ENCODE data around the gene LIMCH1. TPM values are rescaled to one million over a fixed set of nuclear protein-coding genes. Genes with fewer than 3 reads are reported as not detected.

The LIMCH1 gene
- total RNA-seq, 1 donor, result 9.0 TPM

GRCh38 chr4:41579526-41579925 lies 41.6 kb downstream of the LIMCH1 start:
- H3K9me3 ChIP-seq (ENCODE audit: low read depth, low read length), result no peaks in the 10 kb centered on the region

DNA sequence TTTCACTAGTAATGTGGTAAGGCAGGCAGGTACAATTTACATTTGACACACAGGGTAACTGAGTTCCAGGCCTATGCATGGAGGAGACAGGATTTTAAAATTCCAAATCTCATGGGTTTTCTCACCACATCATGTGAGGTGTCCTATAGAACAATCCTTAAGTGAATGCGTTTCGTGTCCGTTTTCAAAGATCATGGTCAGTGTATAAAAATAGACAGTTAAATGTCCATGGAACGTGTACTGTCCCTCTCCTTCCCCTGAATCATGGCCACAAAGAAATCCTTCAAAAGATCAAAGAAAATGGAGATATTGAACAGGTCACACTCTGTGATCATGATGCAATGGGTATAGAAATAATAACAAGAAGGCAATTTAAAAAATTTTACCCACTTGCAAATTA lies 42.0 kb downstream of the LIMCH1 start:
- H2AFZ ChIP-seq (ENCODE audit: low read length), result no peak overlapping the region
- H3K9me3 ChIP-seq (ENCODE audit: low read depth, low read length), result no peaks in the 10 kb centered on the region
- TF ChIP-seq, protein P1, sequence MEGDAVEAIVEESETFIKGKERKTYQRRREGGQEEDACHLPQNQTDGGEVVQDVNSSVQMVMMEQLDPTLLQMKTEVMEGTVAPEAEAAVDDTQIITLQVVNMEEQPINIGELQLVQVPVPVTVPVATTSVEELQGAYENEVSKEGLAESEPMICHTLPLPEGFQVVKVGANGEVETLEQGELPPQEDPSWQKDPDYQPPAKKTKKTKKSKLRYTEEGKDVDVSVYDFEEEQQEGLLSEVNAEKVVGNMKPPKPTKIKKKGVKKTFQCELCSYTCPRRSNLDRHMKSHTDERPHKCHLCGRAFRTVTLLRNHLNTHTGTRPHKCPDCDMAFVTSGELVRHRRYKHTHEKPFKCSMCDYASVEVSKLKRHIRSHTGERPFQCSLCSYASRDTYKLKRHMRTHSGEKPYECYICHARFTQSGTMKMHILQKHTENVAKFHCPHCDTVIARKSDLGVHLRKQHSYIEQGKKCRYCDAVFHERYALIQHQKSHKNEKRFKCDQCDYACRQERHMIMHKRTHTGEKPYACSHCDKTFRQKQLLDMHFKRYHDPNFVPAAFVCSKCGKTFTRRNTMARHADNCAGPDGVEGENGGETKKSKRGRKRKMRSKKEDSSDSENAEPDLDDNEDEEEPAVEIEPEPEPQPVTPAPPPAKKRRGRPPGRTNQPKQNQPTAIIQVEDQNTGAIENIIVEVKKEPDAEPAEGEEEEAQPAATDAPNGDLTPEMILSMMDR (IDR thresholded peaks at IDR 0.05; ENCODE audit: extremely low read depth, low read depth, low read length), result no peak
- DNase-seq (ENCODE audit: insufficient read length, low spot score, missing footprints), result peak; percentile 21
- H3K27me3 ChIP-seq (ENCODE audit: insufficient read depth, low read length), result no peaks in the 10 kb centered on the region
- no peaks in the 10 kb centered on the region for H3K4me1 ChIP-seq (ENCODE audit: insufficient read depth, low read length)
- no peak overlapping the region for H3K27ac ChIP-seq (ENCODE audit: low read depth, low read length)
- H3K4me3 ChIP-seq (ENCODE audit: insufficient read depth, low read length), result no peak overlapping the region
- H3K79me2 ChIP-seq (ENCODE audit: insufficient read depth, low read length), result no peaks in the 10 kb centered on the region
- H4K20me1 ChIP-seq (ENCODE audit: insufficient read depth, low read length), result no peaks in the 10 kb centered on the region
- H3K36me3 ChIP-seq (ENCODE audit: insufficient read depth, low read length), result no peaks in the 10 kb centered on the region
- H3K4me2 ChIP-seq (ENCODE audit: insufficient read depth, low read length), result no peak overlapping the region

More at GRCh38 chr4:41579526-41579925, 41.6 kb downstream of the LIMCH1 start:
- H2AFZ ChIP-seq (ENCODE audit: low read length), result no peak overlapping the region
- no peaks in the 10 kb centered on the region for H4K20me1 ChIP-seq (ENCODE audit: insufficient read depth, low read length)
- H3K4me3 ChIP-seq (ENCODE audit: insufficient read depth, low read length), result no peak overlapping the region
- no peaks in the 10 kb centered on the region for H3K36me3 ChIP-seq (ENCODE audit: insufficient read depth, low read length)
- no peak overlapping the region for H3K27ac ChIP-seq (ENCODE audit: low read depth, low read length)
- no peaks in the 10 kb centered on the region for H3K27me3 ChIP-seq (ENCODE audit: insufficient read depth, low read length)
- H3K4me2 ChIP-seq (ENCODE audit: insufficient read depth, low read length), result no peak overlapping the region
- no peaks in the 10 kb centered on the region for H3K4me1 ChIP-seq (ENCODE audit: insufficient read depth, low read length)
- H3K79me2 ChIP-seq (ENCODE audit: insufficient read depth, low read length), result no peaks in the 10 kb centered on the region
- TF ChIP-seq, protein P1 (IDR thresholded peaks at IDR 0.05; ENCODE audit: extremely low read depth, low read depth, low read length), result no peak
- no peak for DNase-seq (ENCODE audit: insufficient read length, low spot score, missing footprints)

- Histone ChIP-seq H3K36me3 (ENCODE audit: insufficient read depth, low read length) (no peaks in the 10 kb centered on the region), H2AFZ (ENCODE audit: low read length) (no peak overlapping the region), H3K79me2 (ENCODE audit: insufficient read depth, low read length) (no peaks in the 10 kb centered on the region), H3K27ac (ENCODE audit: low read depth, low read length) (no peak overlapping the region), H3K27me3 (ENCODE audit: insufficient read depth, low read length) (no peaks in the 10 kb centered on the region), H3K9me3 (ENCODE audit: low read depth, low read length) (no peaks in the 10 kb centered on the region), H3K4me2 (ENCODE audit: insufficient read depth, low read length) (no peak overlapping the region), H3K4me1 (ENCODE audit: insufficient read depth, low read length) (no peaks in the 10 kb centered on the region), H3K4me3 (ENCODE audit: insufficient read depth, low read length) (no peak overlapping the region), H4K20me1 (ENCODE audit: insufficient read depth, low read length) (no peaks in the 10 kb centered on the region)
- TF ChIP-seq, protein P1 (IDR thresholded peaks at IDR 0.05; ENCODE audit: extremely low read depth, low read depth, low read length), result no peak
- no peak for DNase-seq (ENCODE audit: insufficient read length, low spot score, missing footprints)
These were observed 48.8 kb downstream of the LIMCH1 start for GRCh38 chr4:41586675-41587225.

DNA sequence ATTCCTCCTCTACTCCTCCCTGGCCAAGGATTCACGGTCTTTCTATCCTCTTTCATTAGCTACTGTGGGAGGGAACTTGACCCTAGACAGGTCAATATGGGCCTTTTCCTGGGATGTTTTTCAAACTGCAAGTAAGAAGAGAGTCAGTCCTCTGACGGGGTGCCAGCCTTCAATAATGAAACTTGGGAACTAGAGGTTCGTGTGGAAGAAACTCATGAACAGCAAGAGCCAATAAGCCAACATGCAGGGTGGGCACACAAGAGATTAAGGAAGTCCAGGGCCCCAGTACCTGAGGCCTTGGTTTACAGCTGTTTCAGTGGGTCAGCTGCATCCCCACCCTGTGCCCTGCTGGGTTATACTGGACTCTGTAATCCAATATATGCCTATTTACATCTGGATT lies 49.3 kb downstream of the LIMCH1 start:
- Histone ChIP-seq H4K20me1 (ENCODE audit: insufficient read depth, low read length) (no peaks in the 10 kb centered on the region), H3K27me3 (ENCODE audit: insufficient read depth, low read length) (no peaks in the 10 kb centered on the region), H3K9me3 (ENCODE audit: low read depth, low read length) (no peaks in the 10 kb centered on the region), H3K4me2 (ENCODE audit: insufficient read depth, low read length) (no peak overlapping the region), H3K79me2 (ENCODE audit: insufficient read depth, low read length) (no peaks in the 10 kb centered on the region), H3K4me1 (ENCODE audit: insufficient read depth, low read length) (no peaks in the 10 kb centered on the region), H3K27ac (ENCODE audit: low read depth, low read length) (no peak overlapping the region), H3K36me3 (ENCODE audit: insufficient read depth, low read length) (no peaks in the 10 kb centered on the region), H2AFZ (ENCODE audit: low read length) (no peak overlapping the region), H3K4me3 (ENCODE audit: insufficient read depth, low read length) (no peak overlapping the region)
- TF ChIP-seq, protein P1 (IDR thresholded peaks at IDR 0.05; ENCODE audit: extremely low read depth, low read depth, low read length), result no peak
- DNase-seq (ENCODE audit: insufficient read length, low spot score, missing footprints), result peak; percentile 64

Measured in osteoblast (primary cell).